Measurements from ENCODE around the gene YWHAQ.
"Not testable (repeated sequence)": the region's sequence is repeated elsewhere in the genome, so short reads cannot be mapped to it uniquely, and the experiment has no call there.

The YWHAQ gene

GRCh38 chr2:9570182-9571060 is 60.4 kb downstream of the YWHAQ start:
- in situ Hi-C loops (cut with HindIII; ENCODE audit: low pct_ligation_motif_present, low pct_unique_long_range_greater_than_20kb, low sequenced_read_pairs), result no loop called here
- no peak for DNase-seq

- in situ Hi-C loops (cut with HindIII; ENCODE audit: low pct_ligation_motif_present, low pct_unique_long_range_greater_than_20kb, low sequenced_read_pairs), result no loop called here
- peak; percentile 96 for DNase-seq
Measured at GRCh38 chr2:9565436-9566153, 65.2 kb downstream of the YWHAQ start.

GRCh38 chr2:9560628-9561027 is 70.2 kb downstream of the YWHAQ start:
- in situ Hi-C loops (cut with HindIII; ENCODE audit: low pct_ligation_motif_present, low pct_unique_long_range_greater_than_20kb, low sequenced_read_pairs), result no loop called here

GRCh38 chr2:9558948-9559381 is 71.8 kb downstream of the YWHAQ start:
- in situ Hi-C loops (cut with HindIII; ENCODE audit: low pct_ligation_motif_present, low pct_unique_long_range_greater_than_20kb, low sequenced_read_pairs), result no loop called here
- no peak for DNase-seq

More at GRCh38 chr2:9560628-9561027, 70.2 kb downstream of the YWHAQ start:
- no peak for DNase-seq

- in situ Hi-C loops (cut with HindIII; ENCODE audit: low pct_ligation_motif_present, low pct_unique_long_range_greater_than_20kb, low sequenced_read_pairs), result no loop called here
Measured at GRCh38 chr2:9556121-9556743, 74.6 kb downstream of the YWHAQ start.

GRCh38 chr2:9555297-9556120 is 75.3 kb downstream of the YWHAQ start, which contains the start of gene ADAM17:
TSS of gene ADAM17 (minus strand) at chr2:9555830. CDS start at chr2:9555605, 225 bp downstream.
- peak; percentile 97 for DNase-seq
- in situ Hi-C loops (cut with HindIII; ENCODE audit: low pct_ligation_motif_present, low pct_unique_long_range_greater_than_20kb, low sequenced_read_pairs), result no loop called here

More at GRCh38 chr2:9556121-9556743, 74.6 kb downstream of the YWHAQ start:
- no peak for DNase-seq

GRCh38 chr2:9554921-9555296 is 75.9 kb downstream of the YWHAQ start:
- in situ Hi-C loops (cut with HindIII; ENCODE audit: low pct_ligation_motif_present, low pct_unique_long_range_greater_than_20kb, low sequenced_read_pairs), result no loop called here
- peak; percentile 89 for DNase-seq

- in situ Hi-C loops (cut with HindIII; ENCODE audit: low pct_ligation_motif_present, low pct_unique_long_range_greater_than_20kb, low sequenced_read_pairs), result no loop called here
- DNase-seq, result peak; percentile 45
Measured at GRCh38 chr2:9552219-9553178, 78.3 kb downstream of the YWHAQ start.

- DNase-seq; in situ Hi-C loops (cut with HindIII; ENCODE audit: low pct_ligation_motif_present, low pct_unique_long_range_greater_than_20kb, low sequenced_read_pairs): not testable (repeated sequence)
Measured at GRCh38 chr2:9550859-9551391, 79.9 kb downstream of the YWHAQ start.

GRCh38 chr2:9549420-9549819 is 81.4 kb downstream of the YWHAQ start:
- in situ Hi-C loops (cut with HindIII; ENCODE audit: low pct_ligation_motif_present, low pct_unique_long_range_greater_than_20kb, low sequenced_read_pairs), result no loop called here
- no peak for DNase-seq

- DNase-seq, result no peak
- in situ Hi-C loops (cut with HindIII; ENCODE audit: low pct_ligation_motif_present, low pct_unique_long_range_greater_than_20kb, low sequenced_read_pairs), result no loop called here
Measured at GRCh38 chr2:9548506-9548905, 82.3 kb downstream of the YWHAQ start.

GRCh38 chr2:9547262-9547991 is 83.4 kb downstream of the YWHAQ start:
- no peak for DNase-seq
- in situ Hi-C loops (cut with HindIII; ENCODE audit: low pct_ligation_motif_present, low pct_unique_long_range_greater_than_20kb, low sequenced_read_pairs), result no loop called here

GRCh38 chr2:9545502-9545901 is 85.3 kb downstream of the YWHAQ start:
- no peak for DNase-seq
- in situ Hi-C loops (cut with HindIII; ENCODE audit: low pct_ligation_motif_present, low pct_unique_long_range_greater_than_20kb, low sequenced_read_pairs), result no loop called here

- no peak for DNase-seq
- in situ Hi-C loops (cut with HindIII; ENCODE audit: low pct_ligation_motif_present, low pct_unique_long_range_greater_than_20kb, low sequenced_read_pairs), result no loop called here
Measured at GRCh38 chr2:9543557-9543956, 87.2 kb downstream of the YWHAQ start.

- DNase-seq, result no peak
- in situ Hi-C loops (cut with HindIII; ENCODE audit: low pct_ligation_motif_present, low pct_unique_long_range_greater_than_20kb, low sequenced_read_pairs), result no loop called here
Measured at GRCh38 chr2:9539531-9539930, 91.3 kb downstream of the YWHAQ start.

- in situ Hi-C loops (cut with HindIII; ENCODE audit: low pct_ligation_motif_present, low pct_unique_long_range_greater_than_20kb, low sequenced_read_pairs), result no loop called here
- DNase-seq, result no peak
Measured at GRCh38 chr2:9538000-9538507, 92.7 kb downstream of the YWHAQ start.

Measured in ACHN (cell line).